ENCODE results near the gene EXOC6.
A peak's percentile ranks its signal among the peaks of the same experiment; 100 is the strongest.

EXOC6 gene

DNA sequence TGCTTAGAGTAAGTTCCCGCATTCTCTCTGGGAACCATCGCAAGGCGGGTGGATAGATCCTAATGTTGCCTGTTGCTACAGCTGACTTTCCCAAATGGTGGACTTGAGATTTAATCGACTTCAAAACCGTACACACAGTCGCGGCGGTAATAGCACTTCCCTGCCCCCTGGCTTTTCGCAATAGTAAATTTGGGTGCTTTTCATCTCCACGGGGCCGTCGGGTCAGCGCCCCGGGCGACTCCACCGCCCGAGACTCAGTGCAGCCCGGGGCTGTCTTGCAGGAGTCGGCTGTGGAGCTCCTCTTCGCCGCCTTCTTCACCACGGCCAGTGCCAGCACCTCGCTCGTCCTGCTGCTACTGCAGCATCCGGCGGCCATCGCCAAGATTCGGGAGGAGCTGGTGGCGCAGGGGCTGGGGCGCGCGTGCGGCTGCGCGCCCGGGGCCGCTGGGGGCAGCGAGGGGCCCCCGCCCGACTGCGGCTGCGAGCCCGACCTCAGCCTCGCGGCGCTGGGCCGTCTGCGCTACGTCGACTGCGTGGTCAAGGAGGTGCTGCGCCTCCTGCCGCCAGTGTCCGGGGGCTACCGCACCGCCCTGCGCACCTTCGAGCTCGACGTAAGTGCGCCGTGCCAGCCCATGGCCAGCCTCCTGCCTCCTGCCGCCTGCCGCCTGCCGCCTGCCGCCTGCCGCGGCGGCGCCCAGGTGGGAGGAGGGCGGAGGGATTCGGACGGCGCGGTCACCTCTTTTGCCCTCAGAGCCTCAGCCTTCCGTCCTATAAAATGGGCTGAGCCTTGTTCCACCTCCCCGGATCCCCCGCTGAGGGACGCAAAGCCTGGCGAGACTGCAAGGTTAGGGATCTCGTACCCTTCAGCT is 217.6 kb downstream of the EXOC6 start:
- DNase-seq (ENCODE audit: extremely low read depth, low read depth) = no peak
- TF ChIP-seq, protein P1, sequence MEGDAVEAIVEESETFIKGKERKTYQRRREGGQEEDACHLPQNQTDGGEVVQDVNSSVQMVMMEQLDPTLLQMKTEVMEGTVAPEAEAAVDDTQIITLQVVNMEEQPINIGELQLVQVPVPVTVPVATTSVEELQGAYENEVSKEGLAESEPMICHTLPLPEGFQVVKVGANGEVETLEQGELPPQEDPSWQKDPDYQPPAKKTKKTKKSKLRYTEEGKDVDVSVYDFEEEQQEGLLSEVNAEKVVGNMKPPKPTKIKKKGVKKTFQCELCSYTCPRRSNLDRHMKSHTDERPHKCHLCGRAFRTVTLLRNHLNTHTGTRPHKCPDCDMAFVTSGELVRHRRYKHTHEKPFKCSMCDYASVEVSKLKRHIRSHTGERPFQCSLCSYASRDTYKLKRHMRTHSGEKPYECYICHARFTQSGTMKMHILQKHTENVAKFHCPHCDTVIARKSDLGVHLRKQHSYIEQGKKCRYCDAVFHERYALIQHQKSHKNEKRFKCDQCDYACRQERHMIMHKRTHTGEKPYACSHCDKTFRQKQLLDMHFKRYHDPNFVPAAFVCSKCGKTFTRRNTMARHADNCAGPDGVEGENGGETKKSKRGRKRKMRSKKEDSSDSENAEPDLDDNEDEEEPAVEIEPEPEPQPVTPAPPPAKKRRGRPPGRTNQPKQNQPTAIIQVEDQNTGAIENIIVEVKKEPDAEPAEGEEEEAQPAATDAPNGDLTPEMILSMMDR (IDR thresholded peaks at IDR 0.05; ENCODE audit: low read depth, low read length, missing control alignments) = no peak
- no peak overlapping the region for H3K4me3 ChIP-seq (replicated peaks; ENCODE audit: low read depth, low read length)

DNA sequence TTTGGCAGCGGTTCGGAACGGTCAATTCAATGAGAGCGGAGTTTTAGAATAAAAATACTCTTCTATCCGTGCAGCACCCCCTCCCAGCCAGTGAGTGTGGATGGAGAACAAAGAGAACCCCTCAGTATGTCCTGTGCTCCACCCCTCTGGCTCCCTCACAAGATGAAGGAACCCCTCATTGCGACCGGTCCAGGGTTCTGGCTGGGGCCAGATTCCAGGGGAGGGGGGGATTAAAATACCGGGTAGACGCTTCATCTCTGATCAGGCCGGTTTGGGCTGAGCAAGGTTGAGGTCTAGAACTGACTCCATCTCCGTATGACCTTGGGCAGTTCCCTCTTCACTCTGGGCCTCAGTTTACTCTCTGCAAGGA is 218.2 kb downstream of the EXOC6 start:
- DNase-seq (ENCODE audit: extremely low read depth, low read depth) = no peak
- no peak overlapping the region for H3K4me3 ChIP-seq (replicated peaks; ENCODE audit: low read depth, low read length)
- TF ChIP-seq, protein P1 (IDR thresholded peaks at IDR 0.05; ENCODE audit: low read depth, low read length, missing control alignments) = no peak

DNA sequence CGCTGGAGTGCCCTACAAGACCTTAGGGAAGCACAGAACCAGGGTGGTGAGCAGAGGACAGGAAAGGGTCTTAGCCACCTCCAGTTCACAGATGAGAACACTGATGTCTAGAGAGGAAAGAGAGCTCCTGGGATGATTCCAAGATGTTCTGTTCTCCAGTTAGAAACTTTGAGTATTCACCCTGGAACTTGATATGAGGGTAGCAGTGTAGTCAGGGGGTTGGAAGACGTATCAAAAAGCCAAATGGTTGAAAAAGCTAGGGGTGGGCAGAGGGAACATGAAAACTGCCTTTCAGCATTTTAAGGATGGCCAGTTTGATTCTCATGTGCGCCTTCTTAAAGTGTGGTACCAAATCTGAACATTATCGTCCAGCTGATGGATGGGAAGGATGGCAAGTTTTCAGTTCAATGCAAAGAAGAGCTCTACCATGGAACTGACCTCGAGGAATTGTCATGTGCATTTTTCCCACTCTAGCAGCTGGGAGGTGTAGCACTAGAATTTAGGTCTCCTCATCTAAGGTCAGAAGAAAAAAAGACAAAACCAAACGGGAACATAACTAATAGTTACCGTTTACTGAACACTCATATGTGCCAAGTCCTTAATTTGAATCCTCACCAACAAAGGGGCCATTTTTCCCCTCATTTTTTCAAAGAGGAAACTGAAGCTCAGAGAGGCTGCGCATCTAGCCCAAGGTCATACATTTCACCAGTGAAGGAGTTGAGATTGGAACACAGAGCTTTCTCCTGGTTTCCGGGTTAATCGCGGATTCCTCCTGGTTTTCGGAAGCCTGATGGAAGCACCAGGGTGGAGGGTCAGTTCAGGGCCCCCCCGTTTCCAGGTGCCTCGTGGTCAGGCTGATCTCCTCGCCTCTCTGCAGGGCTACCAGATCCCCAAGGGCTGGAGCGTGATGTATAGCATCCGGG is 219.4 kb downstream of the EXOC6 start:
- TF ChIP-seq, protein P1 (IDR thresholded peaks at IDR 0.05; ENCODE audit: low read depth, low read length, missing control alignments) = no peak
- no peak for DNase-seq (ENCODE audit: extremely low read depth, low read depth)
- H3K4me3 ChIP-seq (replicated peaks; ENCODE audit: low read depth, low read length) = peak overlapping the region; percentile 28

DNA sequence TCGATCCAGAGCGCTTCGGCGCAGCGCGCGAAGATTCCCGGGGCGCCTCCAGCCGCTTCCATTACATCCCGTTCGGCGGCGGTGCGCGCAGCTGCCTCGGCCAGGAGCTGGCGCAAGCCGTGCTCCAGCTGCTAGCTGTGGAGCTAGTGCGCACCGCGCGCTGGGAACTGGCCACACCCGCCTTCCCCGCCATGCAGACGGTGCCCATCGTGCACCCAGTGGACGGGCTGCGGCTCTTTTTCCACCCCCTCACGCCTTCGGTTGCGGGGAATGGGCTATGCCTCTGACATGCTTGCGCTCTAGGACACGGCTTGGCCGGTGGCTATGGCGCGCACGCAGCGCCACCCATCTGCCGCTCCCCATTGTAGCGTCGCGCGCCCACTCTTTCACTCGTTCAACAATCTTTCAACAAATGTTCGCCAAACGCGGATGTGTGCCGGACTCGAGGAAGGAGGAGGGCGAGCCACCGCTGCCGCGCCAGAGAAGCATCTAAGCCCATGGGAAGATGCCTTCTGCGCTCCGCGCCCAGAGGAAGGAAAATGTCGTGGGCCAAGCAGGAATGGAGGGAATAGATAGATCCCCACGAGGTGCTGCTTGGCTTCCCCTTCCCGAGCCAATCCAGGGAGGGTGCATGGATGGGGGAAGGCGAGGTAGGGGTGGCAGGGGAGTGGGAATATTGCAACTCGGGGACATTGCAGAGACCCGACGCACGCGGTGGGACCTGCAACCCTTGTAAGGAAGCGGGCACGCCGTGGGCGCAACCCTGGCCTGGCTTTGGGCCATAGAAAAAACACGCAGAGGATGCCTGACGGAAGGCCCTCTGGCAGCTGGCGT is 220.3 kb downstream of the EXOC6 start:
- TF ChIP-seq, protein P1 (IDR thresholded peaks at IDR 0.05; ENCODE audit: low read depth, low read length, missing control alignments) = no peak
- DNase-seq (ENCODE audit: extremely low read depth, low read depth) = no peak
- peak overlapping the region; percentile 28 for H3K4me3 ChIP-seq (replicated peaks; ENCODE audit: low read depth, low read length)

DNA sequence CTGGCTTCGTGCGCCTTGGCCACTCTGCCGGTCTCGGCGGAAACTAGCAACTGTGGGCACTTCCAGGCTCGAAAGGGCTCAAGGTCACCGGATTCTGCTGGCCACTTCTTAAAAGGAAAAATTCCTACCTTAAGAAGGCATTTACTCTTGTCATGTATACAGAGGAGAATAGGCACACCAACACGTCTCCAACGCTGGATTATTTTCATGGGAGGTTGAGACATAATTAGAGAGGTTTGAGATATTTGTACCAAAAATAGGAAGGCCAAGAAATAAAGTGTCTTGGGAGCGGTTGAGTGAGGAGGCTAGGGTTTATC is 220.9 kb downstream of the EXOC6 start:
- no peak for DNase-seq (ENCODE audit: extremely low read depth, low read depth)
- TF ChIP-seq, protein P1 (IDR thresholded peaks at IDR 0.05; ENCODE audit: low read depth, low read length, missing control alignments) = no peak
- no peak overlapping the region for H3K4me3 ChIP-seq (replicated peaks; ENCODE audit: low read depth, low read length)

DNA sequence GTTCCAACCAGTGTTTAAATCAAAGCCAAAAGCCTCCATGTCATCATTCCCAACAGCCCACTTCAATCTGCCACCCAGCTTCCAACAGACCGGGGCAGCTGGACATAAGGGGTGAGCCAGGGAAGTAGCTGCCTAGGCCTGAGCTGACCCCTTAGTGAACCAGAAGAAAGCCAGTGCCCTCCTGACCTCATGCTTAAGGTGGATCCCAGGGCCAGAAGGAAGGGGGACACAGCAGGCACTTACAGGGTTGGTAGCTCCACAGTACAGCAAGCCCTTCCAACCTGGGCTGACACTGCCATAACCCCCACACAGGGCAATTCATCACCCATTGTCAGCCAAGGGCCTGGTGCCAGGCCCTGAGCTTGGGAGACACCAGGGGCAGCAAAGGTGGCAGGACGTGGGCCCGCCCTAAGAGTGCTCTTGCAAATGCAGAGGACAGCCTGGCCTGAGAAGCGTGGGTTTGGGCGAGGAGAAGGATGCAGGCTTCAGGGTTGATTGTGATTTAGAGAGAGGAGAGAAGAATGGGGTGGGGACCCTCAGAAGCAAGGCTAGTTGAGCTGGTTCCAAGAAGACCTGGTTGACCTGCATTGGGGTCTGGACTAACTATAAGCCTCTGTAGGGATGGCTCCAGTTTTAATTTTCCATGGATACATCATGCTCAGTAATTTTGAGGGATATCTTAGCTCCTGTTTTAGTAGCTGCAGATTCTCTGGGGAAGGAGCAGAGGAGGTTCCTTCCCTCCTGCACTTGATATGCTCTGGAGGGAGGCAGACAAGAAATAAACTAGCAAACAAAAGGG is 222.3 kb downstream of the EXOC6 start:
- no peak overlapping the region for H3K4me3 ChIP-seq (replicated peaks; ENCODE audit: low read depth, low read length)
- DNase-seq (ENCODE audit: extremely low read depth, low read depth) = no peak
- TF ChIP-seq, protein P1 (IDR thresholded peaks at IDR 0.05; ENCODE audit: low read depth, low read length, missing control alignments) = no peak
